GM12874 (cell line): ENCODE data around the gene C18orf32.

Experiments used
- CTCF ChIP-seq: IDR thresholded peaks from 2 replicates; pipeline ENCODE4 v1.5.1; 2011; ENCODE audit warnings: low read depth, mild to moderate bottlenecking, control low read depth, low read length, moderate library complexity; ENCODE audit not compliant: insufficient read depth

The C18orf32 gene

GRCh38 chr18:49471532-49471931 lies 15.5 kb downstream of the C18orf32 start:
- TF ChIP-seq CTCF, result no peak

- no peak for TF ChIP-seq CTCF
These were observed 19.4 kb downstream of the C18orf32 start for GRCh38 chr18:49467599-49467998.

- TF ChIP-seq CTCF, result no peak
These were observed 19.9 kb downstream of the C18orf32 start for GRCh38 chr18:49467019-49467563.

- TF ChIP-seq CTCF, result no peak
These were observed 22.1 kb downstream of the C18orf32 start for GRCh38 chr18:49464718-49465598.

- no peak for TF ChIP-seq CTCF
These were observed 25.4 kb downstream of the C18orf32 start for GRCh38 chr18:49461602-49461977.

GRCh38 chr18:49460976-49461601 lies 25.9 kb downstream of the C18orf32 start:
- TF ChIP-seq CTCF, result no peak

GRCh38 chr18:49459404-49460171 lies 27.4 kb downstream of the C18orf32 start:
- no peak for TF ChIP-seq CTCF
